ENCODE data around the gene SMG5. TPM values are rescaled to one million over a fixed set of nuclear protein-coding genes. Genes with fewer than 3 reads are reported as not detected.

Gene SMG5
- polyA plus RNA-seq, 1 donor (not counting 4 experiments of a cell fraction or from before 2014, with no cell fraction given): 22.4 TPM

- peaks cover 15 to 29% of the 10 kb centered on the region in 2 experiments for H3K36me3 ChIP-seq (ENCODE audit: control insufficient read depth in 2 of 2, extremely low read depth in 1 of 2, insufficient read depth in 2 of 2, low read length in 2 of 2)
- peaks cover 25% of the 10 kb centered on the region for H3K4me1 ChIP-seq (ENCODE audit: control insufficient read depth, extremely low read depth, insufficient read depth, low read length)
- H3K79me2 ChIP-seq (ENCODE audit: control insufficient read depth, insufficient read depth, low read length): no peaks in the 10 kb centered on the region
- no peak within 1 kb of the TSS for H3K4me3 ChIP-seq (ENCODE audit: control insufficient read depth in 2 of 3, extremely low read depth in 1 of 3, insufficient read depth in 2 of 3, low read depth in 1 of 3, low read length in 3 of 3)
- H4K20me1 ChIP-seq (ENCODE audit: control insufficient read depth, extremely low read depth, insufficient read depth, low read length): no peaks in the 10 kb centered on the region
- H3K4me2 ChIP-seq (ENCODE audit: control insufficient read depth, extremely low read depth, insufficient read depth, low read depth, low read length): peak within 1 kb of the TSS; percentile 41
- TF ChIP-seq CTCF (optimal IDR thresholded peaks at IDR 0.05 in 1 of 3, IDR thresholded peaks at IDR 0.05 in 1 of 3, conservative IDR thresholded peaks at IDR 0.05 in 1 of 3; ENCODE audit: extremely low read depth in 1 of 3, insufficient read depth in 2 of 3, low read length in 3 of 3) (no peak), EZH2 (IDR thresholded peaks at IDR 0.05; ENCODE audit: low read length) (no peak)
- no peak within 1 kb of the TSS for H2AFZ ChIP-seq (ENCODE audit: control insufficient read depth, low read length)
- no peak within 1 kb of the TSS for H3K9ac ChIP-seq (ENCODE audit: control insufficient read depth, extremely low read depth, insufficient read depth, low read length)
- H3K27me3 ChIP-seq (ENCODE audit: control insufficient read depth, extremely low read depth, insufficient read depth, low read length): peaks cover 13% of the 10 kb centered on the region
- H3K27ac ChIP-seq (ENCODE audit: control insufficient read depth, insufficient read depth, low read length): no peak within 1 kb of the TSS
- H3K9me1 ChIP-seq (ENCODE audit: control insufficient read depth, extremely low read depth, insufficient read depth, low read length): no peaks in the 10 kb centered on the region
- DNase-seq (ENCODE audit: low read depth, low spot score) (no peak), FAIRE-seq (no peak)
- dilution Hi-C loops (cut with MboI; ENCODE audit: extremely low pct_ligation_motif_present, low sequenced_read_pairs): no loop called here
- H3K9me3 ChIP-seq (ENCODE audit: control insufficient read depth, low read depth, low read length): no peaks in the 10 kb centered on the region
These were observed 34.9 kb downstream of the SMG5 start, which contains the start of gene PAQR6 for GRCh38 chr1:156247460-156248322. Gene PAQR6 (minus strand): TSS chr1:156248056. CDS start chr1:156246731, 1,325 bp downstream.

GRCh38 chr1:156246781-156247459 is 35.7 kb downstream of the SMG5 start:
- Histone ChIP-seq H4K20me1 (ENCODE audit: control insufficient read depth, extremely low read depth, insufficient read depth, low read length) (no peaks in the 10 kb centered on the region), H3K4me3 (ENCODE audit: control insufficient read depth in 2 of 3, extremely low read depth in 1 of 3, insufficient read depth in 2 of 3, low read depth in 1 of 3, low read length in 3 of 3) (no peak overlapping the region), H3K27ac (ENCODE audit: control insufficient read depth, insufficient read depth, low read length) (no peak overlapping the region), H3K9me1 (ENCODE audit: control insufficient read depth, extremely low read depth, insufficient read depth, low read length) (no peaks in the 10 kb centered on the region), H3K9me3 (ENCODE audit: control insufficient read depth, low read depth, low read length) (no peaks in the 10 kb centered on the region), H2AFZ (ENCODE audit: control insufficient read depth, low read length) (no peak overlapping the region), H3K79me2 (ENCODE audit: control insufficient read depth, insufficient read depth, low read length) (no peaks in the 10 kb centered on the region), H3K4me2 (ENCODE audit: control insufficient read depth, extremely low read depth, insufficient read depth, low read depth, low read length) (peak overlapping the region; percentile 41), H3K36me3 (ENCODE audit: control insufficient read depth in 2 of 2, extremely low read depth in 1 of 2, insufficient read depth in 2 of 2, low read length in 2 of 2) (peaks cover 14 to 23% of the 10 kb centered on the region in 2 experiments), H3K27me3 (ENCODE audit: control insufficient read depth, extremely low read depth, insufficient read depth, low read length) (peaks cover 13% of the 10 kb centered on the region), H3K4me1 (ENCODE audit: control insufficient read depth, extremely low read depth, insufficient read depth, low read length) (peaks cover 27% of the 10 kb centered on the region), H3K9ac (ENCODE audit: control insufficient read depth, extremely low read depth, insufficient read depth, low read length) (no peak overlapping the region)
- FAIRE-seq: peak; percentile 32
- dilution Hi-C loops (cut with MboI; ENCODE audit: extremely low pct_ligation_motif_present, low sequenced_read_pairs): no loop called here
- no peak for DNase-seq (ENCODE audit: low read depth, low spot score)
- TF ChIP-seq EZH2 (IDR thresholded peaks at IDR 0.05; ENCODE audit: low read length) (no peak), CTCF (optimal IDR thresholded peaks at IDR 0.05 in 1 of 3, IDR thresholded peaks at IDR 0.05 in 1 of 3, conservative IDR thresholded peaks at IDR 0.05 in 1 of 3; ENCODE audit: extremely low read depth in 1 of 3, insufficient read depth in 2 of 3, low read length in 3 of 3) (no peak)
